HG03045 (cell line): Measurements from ENCODE around the gene UFL1.
"Not testable (repeated sequence)": the region's sequence is repeated elsewhere in the genome, so short reads cannot be mapped to it uniquely, and the experiment has no call there.

Experiments
- ATAC-seq: cut with Tn5 transposase; IDR thresholded peaks from one replicate; pipeline ENCODE4 v1.9.1; 2021; ENCODE audit warnings: mild to moderate bottlenecking, moderate library complexity; ENCODE audit not compliant: unreplicated experiment

Gene UFL1

GRCh38 chr6:96521644-96522464, at the start of gene UFL1:
UFL1 (plus strand) TSS chr6:96521806; CDS start chr6:96521874, 68 bp downstream.
- peak; percentile 99 for ATAC-seq

- not testable (repeated sequence) for ATAC-seq
Measured at GRCh38 chr6:96472291-96472690, 49.3 kb upstream of the UFL1 start.

- ATAC-seq = no peak
Measured at GRCh38 chr6:96478695-96479094, 42.9 kb upstream of the UFL1 start.

- no peak for ATAC-seq
Measured at GRCh38 chr6:96491926-96492325, 29.7 kb upstream of the UFL1 start.

GRCh38 chr6:96499781-96500180, 21.8 kb upstream of the UFL1 start:
- ATAC-seq = no peak

- ATAC-seq = no peak
Measured at GRCh38 chr6:96502915-96503314, 18.7 kb upstream of the UFL1 start.

GRCh38 chr6:96505363-96505762, 16.2 kb upstream of the UFL1 start:
- ATAC-seq = no peak

GRCh38 chr6:96509281-96509680, 12.3 kb upstream of the UFL1 start:
- ATAC-seq = no peak

- no peak for ATAC-seq
Measured at GRCh38 chr6:96520171-96521115, 1.2 kb upstream of the UFL1 start.

- ATAC-seq = peak; percentile 22
Measured at GRCh38 chr6:96521306-96521643, 331 bp upstream of the UFL1 start.

- peak; percentile 29 for ATAC-seq
Measured at GRCh38 chr6:96522465-96523009, 931 bp downstream of the UFL1 start.

GRCh38 chr6:96528193-96528592, 6.6 kb downstream of the UFL1 start:
- no peak for ATAC-seq

- no peak for ATAC-seq
Measured at GRCh38 chr6:96532399-96532798, 10.8 kb downstream of the UFL1 start.

- no peak for ATAC-seq
Measured at GRCh38 chr6:96537726-96538125, 16.1 kb downstream of the UFL1 start.

- ATAC-seq = no peak
Measured at GRCh38 chr6:96542702-96543101, 21.1 kb downstream of the UFL1 start.

- no peak for ATAC-seq
Measured at GRCh38 chr6:96545882-96546281, 24.3 kb downstream of the UFL1 start.

- ATAC-seq = no peak
Measured at GRCh38 chr6:96547654-96548053, 26.0 kb downstream of the UFL1 start.

GRCh38 chr6:96554558-96554957, 33.0 kb downstream of the UFL1 start:
- ATAC-seq = no peak

GRCh38 chr6:96559740-96560139, 38.1 kb downstream of the UFL1 start:
- not testable (repeated sequence) for ATAC-seq

- ATAC-seq = no peak
Measured at GRCh38 chr6:96562886-96563285, 41.3 kb downstream of the UFL1 start, which contains the start of gene FHL5. FHL5 (plus strand) TSS chr6:96563128; CDS start chr6:96603614, 40,486 bp downstream.

GRCh38 chr6:96563853-96564252, 42.2 kb downstream of the UFL1 start:
- ATAC-seq = no peak
